HepG2 (cell line): ENCODE measurements around the gene SARS2. TPM values are rescaled to one million over a fixed set of nuclear protein-coding genes. Genes with fewer than 3 reads are reported as not detected.

ENCODE experiments used
- ATAC-seq: fragments of 200-7000 bp; cut with Tn5 transposase; 3 replicates; pipeline ENCODE4 v1.9.1; 2020; ENCODE audit warnings: mild to moderate bottlenecking, moderate library complexity
- BruUV-seq: library from RNA; stranded (reverse); fragments of 400-500 nt; replicated peaks from 2 replicates; lab custom pipeline; 2021; lab: Mats Ljungman, UMichigan
- CTCF ChIA-PET: fragments of 300-600 bp; formaldehyde crosslinking; extraction: SDS; loops from one replicate; lab custom pipeline; 2021; ENCODE audit warnings: low total read pairs, inconsistent platforms, low intra/inter-chr PET ratio; lab: Yijun Ruan, JAX
- POLR2A ChIA-PET: fragments of 350-600 bp; sonication (Branson Sonifier 250); formaldehyde crosslinking; loops from one replicate; lab custom pipeline; 2020; ENCODE audit warnings: antibody characterized with exemption, inconsistent platforms; lab: Yijun Ruan, JAX
- DNase-seq: peaks from one replicate; pipeline ENCODE4 v3.0.0-alpha.2; 2015; ENCODE audit warnings: low spot score
- FAIRE-seq: peaks from 3 replicates; lab custom pipeline; 2011; peaks lifted over from hg19 to GRCh38; lab: Jason Lieb, UNC
- H2AFZ ChIP-seq: one replicate; pipeline ENCODE4 v1.6.1; 2011; ENCODE audit warnings: low read length, inconsistent platforms
- H3K27ac ChIP-seq: fragments of 300-600 bp; 3 replicates; pipeline ENCODE4 v1.8.0; 2011; ENCODE audit warnings: mixed run types, mild to moderate bottlenecking, mixed read lengths, low read length, inconsistent platforms; ENCODE audit not compliant: insufficient read depth; ENCODE audit errors: extremely low read length
- H3K27me3 ChIP-seq, 2 experiments: fragments of 200-600 bp in 1 of 2; 2 replicates in 1 of 2; 3 replicates in 1 of 2; pipeline versions ENCODE4 v1.6.0 to v1.8.0; 2011; ENCODE audit warnings: low read length in 2 of 2, mild to moderate bottlenecking in 2 of 2, moderate library complexity in 2 of 2, inconsistent platforms in 1 of 2; ENCODE audit not compliant: insufficient read depth in 2 of 2, control insufficient read depth in 1 of 2
- H3K36me3 ChIP-seq, 2 experiments: fragments of 200-600 bp in 1 of 2; replicated peaks in 1 of 2; 2 replicates in 1 of 2; 3 replicates in 1 of 2; pipeline versions ENCODE4 v1.5.1 to v1.8.0; 2011; ENCODE audit warnings: low read length in 2 of 2, inconsistent platforms in 1 of 2; ENCODE audit not compliant: insufficient read depth in 2 of 2, control insufficient read depth in 1 of 2
- H3K4me1 ChIP-seq: 2 replicates; pipeline ENCODE4 v1.5.1; 2012; ENCODE audit warnings: low read length, inconsistent platforms; ENCODE audit not compliant: insufficient read depth
- H3K4me2 ChIP-seq: 2 replicates; pipeline ENCODE4 v1.6.0; 2011; ENCODE audit warnings: low read depth, low read length, inconsistent platforms
- H3K4me3 ChIP-seq, 3 experiments: fragments of 200-600 bp in 1 of 3; sonication (generic), shearing (Covaris generic) in 1 of 3; replicated peaks in 1 of 3; 2 replicates each; pipeline ENCODE4 v1.5.1; 2011 to 2016; ENCODE audit warnings: low read length in 3 of 3, inconsistent platforms in 2 of 3, low read depth in 2 of 3, mild to moderate bottlenecking in 2 of 3, control low read depth in 1 of 3, mixed read lengths in 1 of 3; ENCODE audit not compliant: insufficient read depth in 1 of 3
- H3K79me2 ChIP-seq: one replicate; pipeline ENCODE4 v1.6.1; 2011; ENCODE audit warnings: low read length, inconsistent platforms; ENCODE audit not compliant: insufficient read depth
- H3K9ac ChIP-seq: 2 replicates; pipeline ENCODE4 v1.6.0; 2011; ENCODE audit warnings: mild to moderate bottlenecking, low read depth, low read length, inconsistent platforms; ENCODE audit not compliant: insufficient read depth
- H3K9me3 ChIP-seq: 2 replicates; pipeline ENCODE4 v1.5.1; 2012; ENCODE audit warnings: mild to moderate bottlenecking, low read length
- H4K20me1 ChIP-seq: 2 replicates; pipeline ENCODE4 v1.6.0; 2011; ENCODE audit warnings: inconsistent platforms, mild to moderate bottlenecking, low read length, moderate library complexity; ENCODE audit not compliant: insufficient read depth
- ATF7 ChIP-seq, 2 experiments: fragments of 450-650 bp in 1 of 2; sonication (generic) in 1 of 2; formaldehyde crosslinking in 1 of 2; IDR thresholded peaks; 2 replicates each; pipeline versions ENCODE4 v1.4.0 to v1.6.1; 2016 to 2020; ENCODE audit warnings: antibody characterized with exemption in 1 of 2, mild to moderate bottlenecking in 1 of 2, missing genetic modification reagents in 1 of 2
- CCDC6 ChIP-seq: sonication (generic); formaldehyde crosslinking; IDR thresholded peaks from 2 replicates; pipeline ENCODE4 v1.8.1; 2022; ENCODE audit warnings: mild to moderate bottlenecking, missing genetic modification reagents, moderate library complexity
- HIVEP1 ChIP-seq: sonication (generic); formaldehyde crosslinking; IDR thresholded peaks from 2 replicates; pipeline ENCODE4 v1.4.0; 2020; ENCODE audit warnings: mild to moderate bottlenecking, missing genetic modification reagents
- HOXA7 ChIP-seq: sonication (generic); formaldehyde crosslinking; IDR thresholded peaks from 2 replicates; pipeline ENCODE4 v1.8.1; 2022; ENCODE audit warnings: mild to moderate bottlenecking, missing genetic modification reagents, moderate library complexity
- ISL2 ChIP-seq: sonication (generic); formaldehyde crosslinking; IDR thresholded peaks from 2 replicates; pipeline ENCODE4 v1.5.0; 2020; ENCODE audit warnings: missing genetic modification reagents
- JUN ChIP-seq: sonication (generic); formaldehyde crosslinking; IDR thresholded peaks from 2 replicates; pipeline ENCODE4 v1.4.0; 2020; ENCODE audit warnings: mild to moderate bottlenecking, missing genetic modification reagents
- MAZ ChIP-seq, 2 experiments: sonication (generic) in 1 of 2; formaldehyde crosslinking in 1 of 2; IDR thresholded peaks; 2 replicates each; pipeline versions ENCODE4 v1.5.0 to v1.6.1; 2012 to 2020; ENCODE audit warnings: low read depth in 2 of 2, mild to moderate bottlenecking in 2 of 2, borderline replicate concordance in 1 of 2, improper control_type of control experiment in 1 of 2, low read length in 1 of 2, missing genetic modification reagents in 1 of 2, moderate library complexity in 1 of 2
- MED1 ChIP-seq: sonication (generic); formaldehyde crosslinking; IDR thresholded peaks from 2 replicates; pipeline ENCODE4 v1.4.0; 2020; ENCODE audit warnings: missing genetic modification reagents
- MXD4 ChIP-seq: IDR thresholded peaks from 2 replicates; pipeline ENCODE4 v1.6.1; 2016; ENCODE audit warnings: mild to moderate bottlenecking, missing biosample characterization, missing genetic modification reagents
- PHF20 ChIP-seq: sonication (generic); formaldehyde crosslinking; IDR thresholded peaks from 2 replicates; pipeline ENCODE4 v1.5.0; 2020; ENCODE audit warnings: mild to moderate bottlenecking, missing genetic modification reagents
- POLR2AphosphoS2 ChIP-seq: IDR thresholded peaks from 2 replicates; pipeline ENCODE4 v1.6.1; 2011; ENCODE audit warnings: low read depth, low read length, improper control_type of control experiment
- PPARG ChIP-seq: conservative IDR thresholded peaks from 2 replicates; pipeline ENCODE4 v1.6.1; 2016; ENCODE audit warnings: missing biosample characterization, missing genetic modification reagents
- SRSF1 ChIP-seq: fragments of 200-400 bp; formaldehyde crosslinking; optimal IDR thresholded peaks from 2 replicates; pipeline ENCODE3; 2017; ENCODE audit warnings: mild to moderate bottlenecking, low read depth, low read length, moderate library complexity
- ZFP37 ChIP-seq: sonication (generic); formaldehyde crosslinking; IDR thresholded peaks from 2 replicates; pipeline ENCODE4 v1.4.0; 2020; ENCODE audit warnings: missing genetic modification reagents, borderline replicate concordance
- ZNF136 ChIP-seq: sonication (generic); formaldehyde crosslinking; IDR thresholded peaks from 2 replicates; pipeline ENCODE4 v1.8.1; 2022; ENCODE audit warnings: low read depth, mild to moderate bottlenecking, moderate library complexity, missing genetic modification reagents
- ZNF232 ChIP-seq: sonication (generic); formaldehyde crosslinking; IDR thresholded peaks from 2 replicates; pipeline ENCODE4 v1.4.0; 2020; ENCODE audit warnings: missing genetic modification reagents, borderline replicate concordance
- ZNF3 ChIP-seq: IDR thresholded peaks from 2 replicates; pipeline ENCODE4 v1.7.0; 2017; ENCODE audit warnings: inconsistent platforms
- ZSCAN30 ChIP-seq: sonication (generic); formaldehyde crosslinking; IDR thresholded peaks from 2 replicates; pipeline ENCODE4 v1.5.0; 2020; ENCODE audit warnings: mild to moderate bottlenecking, missing genetic modification reagents
- WGBS: methylation state at CpG from one replicate; pipeline ENCODE4 v1.1.6; 2017; ENCODE audit warnings: low lambda C conversion rate; 5-methylcytosine and 5-hydroxymethylcytosine counted together
- in situ Hi-C: cut with HindIII; loops from 2 replicates; pipeline ENCODE4 v1.10.0; 2017; ENCODE audit warnings: low pct_unique_long_range_greater_than_20kb; ENCODE audit not compliant: extremely low pct_ligation_motif_present
- intact Hi-C: fragments of 100-400 bp; cut with micrococcal nuclease; formaldehyde crosslinking; loops from one replicate; pipeline ENCODE4 v1.10.0; 2022; ENCODE audit not compliant: unreplicated experiment
- polyA plus RNA-seq, 8 experiments: library from polyadenylated mRNA; depleted of rRNA in 3 of 8; stranded (reverse) in 7 of 8; unstranded in 1 of 8; fragments of >200 nt; fragmentation: Illumina TruSeq in 4 of 8; extraction: Trizol in 4 of 8; gene quantifications; 2 replicates each; pipeline versions ENCODE4 v1.2.1 to v1.2.3, GENCODE V29; 2011 to 2016; ENCODE audit warnings: low read depth in 4 of 8, missing spikeins in 1 of 8, mixed read lengths in 1 of 8; ENCODE audit not compliant: insufficient read depth in 1 of 8
- total RNA-seq, 5 experiments: library from RNA; depleted of rRNA; stranded (reverse); fragments of >200 nt; fragmentation: Illumina TruSeq; extraction: Trizol; gene quantifications; 2 replicates each; pipeline ENCODE4 v1.2.3, GENCODE V29; 2016; ENCODE audit warnings: low read depth in 1 of 5
- TF ChIP-seq, protein P1 (sequence below): sonication (generic); formaldehyde crosslinking; conservative IDR thresholded peaks from 2 replicates; pipeline ENCODE4 v1.8.1; 2023; ENCODE audit warnings: missing genetic modification reagents

The SARS2 gene
- total and polyA plus RNA-seq, 2 of the 13 experiments (the other 11 are each of a cell fraction or from before 2014, with no cell fraction given), result 40.0 to 48.6 TPM

DNA sequence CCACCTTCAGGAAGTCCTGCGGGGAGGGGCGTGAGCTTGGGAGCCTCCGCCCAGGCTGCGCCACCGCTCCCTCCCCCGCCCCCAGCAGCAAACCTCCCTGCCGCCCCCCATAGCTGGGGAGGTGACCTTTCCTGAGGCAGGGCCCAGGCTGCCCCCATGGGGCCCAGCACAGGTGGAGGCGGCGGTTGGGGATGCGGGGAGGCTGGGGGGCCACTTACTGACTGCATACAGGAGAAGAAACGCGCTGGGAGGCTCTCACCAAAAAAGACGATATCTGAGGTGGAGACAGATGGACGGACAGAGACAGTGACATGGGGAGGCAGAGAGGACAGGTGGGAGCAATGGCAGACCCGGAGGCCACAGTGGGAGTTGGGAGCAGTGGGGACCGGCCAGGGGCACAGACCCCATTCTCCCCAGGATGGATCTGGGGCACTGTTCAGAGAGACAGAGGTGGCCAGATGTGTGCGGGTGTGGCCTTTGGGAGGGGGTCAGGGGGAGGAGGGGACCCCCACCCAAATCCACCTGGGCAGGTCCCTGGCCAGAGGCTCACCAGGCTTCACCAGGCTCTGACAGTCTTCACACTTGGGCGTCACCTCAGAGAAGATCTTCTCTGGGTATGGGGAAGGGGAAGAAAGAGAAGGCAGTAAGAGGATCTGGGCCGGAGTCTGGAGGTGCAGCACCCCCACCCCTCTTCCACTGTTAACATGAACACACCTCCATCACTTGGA, 49.5 kb downstream of the SARS2 start:
- CTCF ChIA-PET, result no interaction called here
- 96% methylated on average over 14 of the region's 19 CpGs for WGBS

More for the DNA sequence above, 49.5 kb downstream of the SARS2 start:
- intact Hi-C loops (no loop called here), in situ Hi-C loops (no loop called here)
- H3K27me3 ChIP-seq, result no peaks in the 10 kb centered on the region
- H3K4me2 ChIP-seq, result no peak overlapping the region
- no peak for TF ChIP-seq POLR2AphosphoS2
- no peak for TF ChIP-seq ZNF136 (CRISPR knock-in tag)
- TF ChIP-seq JUN, result no peak
- TF ChIP-seq ZSCAN30 (CRISPR knock-in tag), result no peak
- TF ChIP-seq MXD4 (CRISPR knock-in tag), result no peak
- TF ChIP-seq, protein P1, sequence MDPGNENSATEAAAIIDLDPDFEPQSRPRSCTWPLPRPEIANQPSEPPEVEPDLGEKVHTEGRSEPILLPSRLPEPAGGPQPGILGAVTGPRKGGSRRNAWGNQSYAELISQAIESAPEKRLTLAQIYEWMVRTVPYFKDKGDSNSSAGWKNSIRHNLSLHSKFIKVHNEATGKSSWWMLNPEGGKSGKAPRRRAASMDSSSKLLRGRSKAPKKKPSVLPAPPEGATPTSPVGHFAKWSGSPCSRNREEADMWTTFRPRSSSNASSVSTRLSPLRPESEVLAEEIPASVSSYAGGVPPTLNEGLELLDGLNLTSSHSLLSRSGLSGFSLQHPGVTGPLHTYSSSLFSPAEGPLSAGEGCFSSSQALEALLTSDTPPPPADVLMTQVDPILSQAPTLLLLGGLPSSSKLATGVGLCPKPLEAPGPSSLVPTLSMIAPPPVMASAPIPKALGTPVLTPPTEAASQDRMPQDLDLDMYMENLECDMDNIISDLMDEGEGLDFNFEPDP (CRISPR knock-in tag), result no peak
- TF ChIP-seq HOXA7, result no peak
- no peak for TF ChIP-seq MAZ (IDR thresholded peaks at IDR 0.05; ENCODE audit: borderline replicate concordance, low read depth, low read length)
- no peak for TF ChIP-seq MAZ (CRISPR knock-in tag; IDR thresholded peaks at IDR 0.05; ENCODE audit: low read depth)
- TF ChIP-seq ZFP37 (CRISPR knock-in tag), result no peak
- TF ChIP-seq ATF7 (IDR thresholded peaks at IDR 0.05), result no peak
- no peak for TF ChIP-seq ATF7 (CRISPR knock-in tag; IDR thresholded peaks at IDR 0.05)
- no peak for TF ChIP-seq ZNF3 (CRISPR knock-in tag)
- no peak for TF ChIP-seq SRSF1
- no peak for TF ChIP-seq HIVEP1 (CRISPR knock-in tag)
- no peak for TF ChIP-seq ZNF232 (CRISPR knock-in tag)
- TF ChIP-seq MED1 (CRISPR knock-in tag), result no peak
- no peak for TF ChIP-seq PPARG (CRISPR knock-in tag)
- no peak for TF ChIP-seq PHF20
- TF ChIP-seq CCDC6 (CRISPR knock-in tag), result no peak
- no peak for TF ChIP-seq ISL2
- no peaks in the 10 kb centered on the region for H4K20me1 ChIP-seq
- peaks cover 0 to 2% of the 10 kb centered on the region in 2 experiments; a peak in 2 of 5 replicates for H3K36me3 ChIP-seq
- no peaks in the 10 kb centered on the region for H3K9me3 ChIP-seq
- H3K4me3 ChIP-seq, result no peak overlapping the region
- FAIRE-seq, result no peak
- peaks cover 44% of the 10 kb centered on the region for H3K4me1 ChIP-seq
- POLR2A ChIA-PET, result interaction anchor here (5.6 kb wide), 1 partner anchor 29 kb away, joined by 37 read pairs; no protein-coding TSS in a partner anchor
- H3K27ac ChIP-seq, result no peak overlapping the region
- no peak for ATAC-seq
- H3K79me2 ChIP-seq, result no peaks in the 10 kb centered on the region
- no peak for DNase-seq
- no peak overlapping the region for H3K9ac ChIP-seq
- no TSS peak for BruUV-seq
- no peak overlapping the region for H2AFZ ChIP-seq
